GM19467 (cell line): ENCODE results near the gene WDR4.
"Not testable (repeated sequence)": the region's sequence is repeated elsewhere in the genome, so short reads cannot be mapped to it uniquely, and the experiment has no call there.

ENCODE experiments used
- ATAC-seq: cut with Tn5 transposase; IDR thresholded peaks from one replicate; pipeline ENCODE4 v1.9.1; 2021; ENCODE audit warnings: mild to moderate bottlenecking, moderate library complexity; ENCODE audit not compliant: unreplicated experiment

The WDR4 gene

DNA sequence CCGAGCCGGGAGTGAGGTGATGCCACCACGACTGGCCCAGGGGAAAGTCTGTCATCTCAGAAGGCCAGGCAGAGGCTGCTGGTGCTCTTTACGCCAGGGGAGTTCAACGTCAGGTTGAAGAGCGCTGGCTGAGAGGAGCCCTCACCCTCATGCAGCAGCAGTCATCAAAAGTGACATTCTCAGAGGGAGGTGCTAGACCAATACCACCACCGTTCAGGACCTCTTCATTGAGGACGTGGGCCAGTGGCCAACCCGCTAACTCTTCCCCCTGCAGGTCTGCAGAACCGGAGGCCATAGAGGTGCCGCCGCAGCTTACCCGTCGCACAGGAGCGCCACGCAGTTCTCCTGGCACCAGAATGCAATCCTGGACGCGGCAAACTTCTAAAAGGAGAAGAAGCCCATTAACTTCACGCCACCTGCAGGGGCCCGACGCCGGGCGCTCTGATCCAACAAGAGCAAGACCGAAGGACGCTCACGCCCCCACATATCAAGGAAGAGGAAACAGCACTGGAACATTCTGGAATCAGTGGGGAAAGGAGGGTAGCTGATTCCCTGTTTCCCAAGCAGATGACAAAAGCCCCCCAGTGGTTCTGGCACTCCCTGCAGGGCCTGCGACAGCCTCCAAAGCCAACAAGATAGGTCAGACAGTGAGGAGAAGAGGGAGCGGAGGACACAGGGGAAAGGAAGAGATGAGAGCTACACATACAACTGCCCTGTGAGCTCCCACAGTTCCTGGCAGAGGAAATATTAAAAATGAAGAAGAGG, 24.9 kb downstream of the WDR4 start:
- no peak for ATAC-seq

DNA sequence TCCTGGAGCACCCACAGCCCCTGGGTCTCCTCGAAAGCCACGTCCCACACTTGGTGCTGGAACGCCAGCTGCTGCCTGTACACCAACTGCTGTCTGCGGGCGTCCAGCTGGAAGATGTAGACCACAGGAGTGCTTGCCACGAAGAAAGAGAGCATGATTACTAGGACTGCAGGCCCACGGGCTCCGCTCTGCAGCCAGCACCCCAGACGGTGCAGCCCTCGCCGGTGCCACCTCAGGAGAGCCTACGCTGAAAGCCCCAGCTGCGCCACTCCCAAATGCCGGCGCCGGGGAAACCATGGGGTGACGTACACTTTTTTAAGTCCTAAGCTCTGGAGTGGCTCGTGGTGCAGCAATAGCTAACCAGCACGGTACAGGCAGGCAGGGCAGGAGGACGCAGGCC, 25.7 kb downstream of the WDR4 start:
- no peak for ATAC-seq

DNA sequence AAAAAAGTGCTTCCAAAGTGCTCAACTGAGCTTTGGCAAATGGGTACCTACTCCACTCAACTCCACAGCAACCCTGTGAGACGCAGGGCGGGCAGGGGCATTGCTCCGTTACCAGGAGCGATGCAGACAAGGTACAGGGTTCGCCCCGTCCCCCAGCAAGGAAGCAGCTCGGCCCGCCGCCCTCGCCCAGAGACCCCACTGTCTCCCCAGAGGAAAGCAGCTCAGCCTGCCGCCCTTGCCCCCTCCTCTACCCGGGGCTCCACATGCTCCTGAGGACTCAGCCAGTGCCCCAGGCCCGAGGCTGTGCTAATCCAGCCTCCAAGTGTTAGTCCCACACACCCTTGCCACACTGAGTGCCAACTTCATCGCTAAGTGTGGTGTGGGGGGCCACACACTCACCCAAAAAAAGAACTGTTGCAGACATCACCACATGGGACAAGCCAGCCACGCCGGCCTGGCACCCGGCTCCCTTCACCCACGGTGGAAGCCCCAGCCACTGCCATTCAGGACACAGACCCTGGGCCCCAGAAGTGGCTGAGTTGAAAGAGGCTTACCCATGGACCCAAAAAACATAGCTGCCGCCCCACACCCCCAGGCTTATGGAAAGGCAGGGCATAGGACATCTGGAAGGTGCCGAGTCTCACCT, 26.3 kb downstream of the WDR4 start:
- ATAC-seq = no peak

DNA sequence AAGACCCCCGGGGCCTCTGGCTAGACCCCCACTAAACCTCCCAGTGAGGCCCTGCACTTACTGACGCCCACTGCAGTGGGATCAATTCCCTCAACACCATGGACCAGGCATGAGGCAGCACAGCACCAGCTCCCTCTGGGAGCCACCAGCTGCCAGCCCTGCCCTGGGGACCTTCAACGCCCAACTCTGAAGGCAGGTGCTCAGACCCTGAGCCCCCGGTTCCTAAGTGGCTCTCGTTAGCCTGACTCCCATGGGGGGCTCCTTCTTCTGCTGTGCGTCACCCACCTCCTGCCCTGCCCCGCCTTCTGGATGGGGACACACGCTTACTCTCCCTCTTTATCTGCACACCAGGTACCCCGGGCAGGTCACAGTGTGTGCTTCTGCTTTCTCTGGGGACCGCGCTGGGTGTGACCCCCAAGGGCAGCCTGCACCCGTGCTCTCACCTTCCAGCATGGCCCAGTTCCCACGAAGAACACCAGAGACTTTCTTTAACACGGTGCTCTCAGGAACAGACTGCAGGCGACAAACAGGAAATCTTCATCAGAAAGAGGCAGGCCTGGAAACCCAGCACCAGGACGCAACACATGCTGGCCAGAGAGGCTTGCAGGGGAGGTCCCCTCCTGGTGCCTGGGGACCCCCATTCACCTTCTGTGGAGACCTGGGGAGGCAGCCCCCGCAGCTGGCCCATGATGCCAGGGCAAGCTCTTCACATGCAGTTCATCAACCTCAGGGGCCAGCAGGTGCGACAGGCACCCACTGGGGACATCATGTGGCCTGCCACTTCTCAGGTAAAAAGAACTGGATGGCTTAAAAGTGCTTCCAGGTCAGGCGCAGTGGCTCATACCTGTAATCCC, 27.3 kb downstream of the WDR4 start:
- ATAC-seq = no peak

DNA sequence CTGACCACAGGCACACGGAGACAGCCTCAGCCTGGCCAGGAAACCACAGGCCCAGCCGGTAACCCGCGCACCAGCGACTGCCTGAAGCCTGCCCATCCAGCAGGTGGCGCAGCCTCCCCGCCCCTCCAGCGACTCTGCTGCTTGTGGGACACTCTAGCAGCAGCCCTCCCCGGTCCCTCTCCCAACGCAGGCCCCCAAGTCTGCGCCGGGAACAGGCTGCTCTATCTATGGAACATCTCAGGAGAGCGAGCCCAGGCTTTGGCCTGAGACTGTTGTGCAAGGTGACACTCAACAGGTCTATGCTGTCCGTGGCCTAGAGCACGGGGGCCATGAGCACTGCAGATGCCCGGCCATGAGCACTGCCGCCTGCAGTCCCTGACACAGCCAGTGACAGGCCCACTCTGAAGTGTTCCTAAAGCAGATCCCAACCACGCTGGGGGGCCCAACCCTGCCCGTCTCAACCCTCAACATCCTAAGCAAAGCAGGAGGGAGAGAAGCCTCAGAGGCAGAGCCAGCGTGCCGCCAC, 28.4 kb downstream of the WDR4 start:
- no peak for ATAC-seq

DNA sequence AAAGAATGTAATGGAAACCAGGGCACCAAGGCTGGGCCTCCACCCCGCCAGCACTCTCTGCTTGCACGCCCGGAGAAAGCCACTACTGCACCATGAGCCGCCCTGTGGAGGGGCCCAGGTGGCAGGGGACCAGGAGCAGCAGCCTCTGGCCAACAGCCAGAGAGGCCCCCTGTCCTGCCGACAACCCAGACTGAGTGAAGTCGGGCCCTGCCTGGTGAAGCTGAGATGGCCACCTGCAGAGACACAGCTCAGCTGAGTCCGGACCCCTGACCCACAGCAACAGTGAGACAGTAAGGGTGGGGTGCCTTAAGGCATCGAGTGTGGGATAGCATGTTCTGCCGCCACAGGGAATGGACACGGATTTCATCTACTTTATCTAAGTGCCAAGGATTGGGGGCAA, 28.9 kb downstream of the WDR4 start:
- ATAC-seq = no peak

- no peak for ATAC-seq
These were observed 29.5 kb downstream of the WDR4 start for GRCh38 chr21:42849759-42850412.

DNA sequence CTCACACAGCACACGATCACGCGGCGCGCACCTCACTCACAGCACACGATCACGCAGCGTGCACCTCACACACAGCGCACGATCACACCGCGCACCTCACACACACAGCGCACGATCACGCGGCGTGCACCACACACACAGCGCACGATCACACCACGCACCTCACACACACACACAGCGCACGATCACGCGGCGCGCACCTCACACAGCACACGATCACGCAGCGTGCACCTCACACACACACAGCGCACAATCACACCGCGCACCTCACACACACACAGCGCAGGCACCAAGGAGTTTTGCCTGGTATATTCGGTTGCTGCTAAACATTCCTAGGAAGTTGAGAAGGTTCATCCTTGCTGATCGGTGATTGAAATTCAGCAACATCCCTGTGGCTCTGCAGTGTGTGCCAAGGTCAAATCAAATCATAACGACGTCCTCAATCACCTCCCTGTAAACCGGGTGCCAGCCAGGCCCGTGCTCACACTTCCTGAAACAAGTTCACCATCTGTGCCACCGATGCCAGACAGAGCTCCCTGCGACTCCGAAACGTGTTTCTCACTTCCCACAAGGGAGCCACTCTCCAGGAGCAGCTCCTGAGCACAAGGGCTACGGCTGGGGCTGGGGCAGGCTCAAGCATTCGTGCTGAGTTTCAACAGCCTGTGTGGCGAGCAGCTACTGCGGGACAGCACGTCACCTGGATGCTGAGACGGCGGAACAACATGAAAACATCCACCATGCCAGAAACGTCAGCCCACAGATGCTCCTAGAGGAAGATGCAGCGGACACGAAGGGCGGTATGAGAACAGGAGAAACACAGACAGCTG, 30.2 kb downstream of the WDR4 start:
- no peak for ATAC-seq

DNA sequence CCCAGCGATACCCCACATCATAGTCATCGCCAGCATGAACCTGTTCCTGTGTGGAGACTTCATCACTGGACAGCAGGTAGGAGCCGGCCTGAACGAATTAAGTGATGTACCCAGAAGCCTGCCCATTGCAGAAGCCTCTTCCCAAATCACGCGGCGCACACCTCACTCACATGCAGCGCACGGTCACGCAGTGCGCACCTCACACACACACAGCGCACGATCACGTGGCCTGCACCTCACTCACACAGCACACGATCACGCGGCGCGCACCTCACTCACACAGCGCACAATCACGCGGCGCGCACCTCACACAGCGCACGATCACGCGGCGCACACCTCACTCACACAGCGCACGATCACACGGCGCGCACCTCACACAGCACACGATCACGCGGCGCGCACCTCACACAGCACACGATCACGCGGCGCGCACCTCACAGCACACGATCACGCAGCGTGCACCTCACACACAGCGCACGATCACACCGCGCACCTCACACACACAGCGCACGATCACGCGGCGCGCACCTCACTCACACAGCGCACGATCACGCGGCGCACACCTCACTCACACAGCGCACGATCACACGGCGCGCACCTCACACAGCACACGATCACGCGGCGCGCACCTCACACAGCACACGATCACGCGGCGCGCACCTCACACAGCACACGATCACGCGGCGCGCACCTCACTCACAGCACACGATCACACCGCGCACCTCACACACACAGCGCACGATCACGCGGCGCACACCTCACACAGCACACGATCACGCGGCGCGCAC, 31.0 kb downstream of the WDR4 start:
- not testable (repeated sequence) for ATAC-seq

- ATAC-seq = no peak
These were observed 31.6 kb downstream of the WDR4 start for GRCh38 chr21:42847726-42848125.

- ATAC-seq = no peak
These were observed 32.2 kb downstream of the WDR4 start for GRCh38 chr21:42847051-42847707.

DNA sequence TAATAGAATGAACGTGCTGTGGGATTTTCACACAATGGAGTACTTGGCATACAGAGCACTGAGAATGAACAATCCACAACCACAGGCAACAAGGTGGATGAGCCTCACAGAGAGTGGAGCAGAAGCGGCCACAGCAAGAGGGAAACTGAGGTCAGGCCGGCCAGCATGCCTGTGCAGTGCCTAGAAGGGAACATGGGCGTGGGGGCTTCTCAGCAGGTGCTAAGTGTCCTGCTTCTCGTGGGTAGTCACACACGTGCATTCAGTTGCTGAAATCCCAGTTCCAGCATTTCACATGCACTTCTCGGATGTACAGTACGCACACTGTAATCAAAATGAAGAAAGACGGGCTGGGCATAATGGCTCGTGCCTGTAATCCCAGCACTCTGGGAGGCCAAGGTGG, 33.1 kb downstream of the WDR4 start:
- no peak for ATAC-seq

GRCh38 chr21:42845296-42845965, 33.9 kb downstream of the WDR4 start:
- no peak for ATAC-seq

DNA sequence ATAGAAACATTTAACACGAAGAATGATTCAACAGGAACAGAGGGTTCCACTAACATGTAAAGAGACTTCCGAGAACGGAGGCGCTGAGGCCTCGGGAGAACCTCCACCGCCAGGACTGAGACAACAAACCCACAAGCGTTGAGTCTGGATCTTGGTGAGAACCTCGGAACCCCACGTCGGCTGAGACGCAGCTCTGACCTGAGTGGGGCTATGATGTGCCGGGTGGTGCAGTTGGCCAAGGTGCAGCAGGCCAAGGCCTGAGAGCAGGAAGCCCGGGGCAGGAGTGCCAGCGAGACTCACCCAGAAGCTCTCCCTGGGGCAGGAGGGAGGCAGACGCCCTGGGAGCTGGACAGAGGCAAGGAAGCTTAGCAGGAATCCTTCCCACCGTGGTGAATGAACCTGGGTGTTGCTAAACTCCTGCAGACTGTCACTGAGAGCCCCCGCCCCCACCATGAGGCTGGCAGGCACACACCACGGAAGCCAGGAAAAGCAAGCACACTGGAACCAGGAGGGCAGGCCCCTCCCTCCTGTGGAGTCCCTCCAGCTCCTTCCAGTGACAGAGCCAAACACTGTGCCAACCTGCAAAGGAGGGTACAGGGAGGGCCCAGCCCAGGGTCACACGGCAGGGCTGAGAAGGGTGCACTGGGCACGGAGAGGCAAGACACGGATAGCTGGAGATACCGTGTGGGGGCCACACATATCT, 34.8 kb downstream of the WDR4 start:
- no peak for ATAC-seq

DNA sequence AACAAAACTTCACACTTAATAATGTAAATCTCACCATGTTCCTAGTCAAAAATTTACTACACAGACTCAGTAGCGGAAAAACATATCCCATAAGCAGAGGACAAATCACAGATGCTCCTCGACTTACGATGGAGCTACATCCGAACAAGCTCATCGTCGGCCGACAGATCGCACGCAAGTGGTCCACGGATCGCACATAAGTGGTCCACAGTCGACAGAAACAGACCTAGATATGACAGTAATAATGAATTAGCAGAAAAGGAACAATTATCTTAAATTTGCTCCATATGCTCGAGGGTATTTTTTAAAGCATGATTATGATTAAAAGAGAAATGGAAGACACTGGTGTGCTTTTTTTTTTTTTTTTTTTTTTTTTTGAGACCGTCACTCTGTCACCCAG, 36.3 kb downstream of the WDR4 start:
- no peak for ATAC-seq

- ATAC-seq = not testable (repeated sequence)
These were observed 37.3 kb downstream of the WDR4 start for GRCh38 chr21:42841916-42842655.
